Ishikawa (cell line): ENCODE measurements around the gene TRAPPC1.

ENCODE experiments used
- CEBPB ChIP-seq: IDR thresholded peaks from 2 replicates; pipeline ENCODE4 v1.6.1; 2012
- CREB1 ChIP-seq: IDR thresholded peaks from 2 replicates; pipeline ENCODE4 v1.6.1; 2012; ENCODE audit warnings: low read depth
- EGR1 ChIP-seq: IDR thresholded peaks from 2 replicates; pipeline ENCODE4 v1.6.1; 2012
- EP300 ChIP-seq: IDR thresholded peaks from 2 replicates; pipeline ENCODE4 v1.6.1; 2012; ENCODE audit warnings: borderline replicate concordance
- FOXM1 ChIP-seq: IDR thresholded peaks from 2 replicates; pipeline ENCODE4 v1.6.1; 2012; ENCODE audit warnings: low read depth, borderline replicate concordance
- NFIC ChIP-seq: IDR thresholded peaks from 2 replicates; pipeline ENCODE4 v1.6.1; 2012
- RAD21 ChIP-seq: IDR thresholded peaks from 2 replicates; pipeline ENCODE4 v1.6.1; 2012; ENCODE audit warnings: low read depth
- REST ChIP-seq: IDR thresholded peaks from 2 replicates; pipeline ENCODE4 v1.6.1; 2012; ENCODE audit warnings: low read depth, mild to moderate bottlenecking
- TAF1 ChIP-seq: IDR thresholded peaks from 2 replicates; pipeline ENCODE4 v1.6.1; 2012; ENCODE audit warnings: low read depth, mild to moderate bottlenecking
- TCF12 ChIP-seq: IDR thresholded peaks from 2 replicates; pipeline ENCODE4 v1.6.1; 2012; ENCODE audit warnings: low read depth
- TEAD4 ChIP-seq: IDR thresholded peaks from 2 replicates; pipeline ENCODE4 v1.6.1; 2012
- YY1 ChIP-seq: IDR thresholded peaks from 2 replicates; pipeline ENCODE4 v1.6.1; 2012; ENCODE audit warnings: low read depth
- ZBTB7A ChIP-seq: IDR thresholded peaks from 2 replicates; pipeline ENCODE4 v1.6.1; 2012; ENCODE audit warnings: low read depth
- TF ChIP-seq, protein P1 (sequence below): IDR thresholded peaks from 2 replicates; pipeline ENCODE4 v1.6.1; 2012
- TF ChIP-seq, protein P2 (sequence below): IDR thresholded peaks from 2 replicates; pipeline ENCODE4 v1.6.1; 2012

Gene TRAPPC1

DNA sequence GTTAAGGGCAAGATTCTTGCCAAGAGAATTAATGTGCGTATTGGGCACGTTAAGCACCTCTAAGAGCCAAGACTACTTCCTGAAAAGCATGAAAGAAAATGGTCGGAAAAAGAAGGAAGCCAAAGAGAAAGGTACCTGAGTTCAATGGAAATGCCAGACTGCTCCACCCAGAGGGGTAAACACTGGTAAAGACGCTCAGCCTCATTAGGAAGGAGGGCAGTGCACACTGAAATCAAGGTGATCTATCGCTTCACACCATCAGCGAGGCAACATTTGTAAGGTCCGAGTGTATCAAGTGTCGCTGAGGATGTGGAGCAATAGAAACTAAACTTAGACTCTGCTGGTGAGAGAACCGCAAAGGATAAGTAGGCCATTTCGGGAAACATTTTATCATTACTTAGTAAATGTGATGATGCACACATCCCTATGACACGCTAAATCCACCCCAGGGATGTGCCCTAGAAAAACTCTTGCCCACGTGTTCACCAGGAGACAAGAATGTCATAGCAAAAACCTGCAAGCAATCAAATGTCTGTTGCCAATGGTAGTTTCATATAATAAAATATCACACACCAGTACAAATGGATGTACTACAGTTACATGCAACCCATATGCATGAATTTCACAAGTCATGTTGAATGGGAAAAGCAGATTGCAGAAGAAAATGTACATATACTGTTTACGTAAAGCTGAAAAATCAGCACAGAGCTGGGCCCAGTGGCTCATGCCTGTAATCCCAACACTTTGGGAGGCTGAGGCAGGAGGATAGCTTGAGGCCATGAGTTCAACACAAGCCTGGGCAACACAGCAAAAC lies 23.9 kb upstream of the TRAPPC1 start:
- no peak for TF ChIP-seq ZBTB7A
- no peak for TF ChIP-seq FOXM1
- TF ChIP-seq REST, result no peak
- TF ChIP-seq RAD21, result no peak
- no peak for TF ChIP-seq EP300
- no peak for TF ChIP-seq TEAD4

DNA sequence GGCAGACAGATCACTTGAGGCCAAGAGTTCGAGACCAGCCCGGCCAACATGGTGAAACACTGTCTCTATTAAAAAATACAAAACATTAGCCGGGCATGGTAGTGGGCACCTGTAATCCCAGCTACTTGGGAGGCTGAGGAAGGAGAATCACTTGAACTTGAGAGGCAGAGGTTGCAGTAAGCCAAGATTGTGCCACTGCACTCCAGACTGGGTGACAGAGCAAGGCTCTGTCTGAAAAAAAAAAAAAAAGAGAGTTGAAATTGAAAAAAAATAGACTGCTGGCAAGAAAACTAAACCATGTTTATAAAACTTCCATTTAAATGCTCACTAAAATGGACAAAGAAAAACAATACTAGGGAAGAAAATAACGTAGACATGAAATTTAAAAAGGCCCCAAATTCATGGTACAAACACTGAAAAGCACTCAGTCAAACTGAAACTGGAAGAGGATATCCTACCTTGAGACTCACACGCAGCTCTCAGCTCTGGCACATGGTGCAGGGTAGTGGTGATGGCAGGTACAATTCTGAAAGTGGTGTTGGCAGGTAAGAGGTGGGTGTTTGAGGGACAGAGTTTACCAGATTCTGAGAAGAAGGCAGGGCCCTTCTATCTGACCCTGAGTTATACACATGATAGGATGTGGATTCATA lies 19.5 kb upstream of the TRAPPC1 start:
- no peak for TF ChIP-seq EP300
- no peak for TF ChIP-seq YY1
- no peak for TF ChIP-seq ZBTB7A
- TF ChIP-seq NFIC, result no peak
- TF ChIP-seq TAF1, result no peak
- TF ChIP-seq RAD21, result no peak
- no peak for TF ChIP-seq CEBPB
- TF ChIP-seq TEAD4, result no peak
- TF ChIP-seq FOXM1, result no peak
- no peak for TF ChIP-seq REST
- TF ChIP-seq CREB1, result no peak
- TF ChIP-seq TCF12, result no peak
- TF ChIP-seq EGR1, result no peak
- TF ChIP-seq, protein P1, sequence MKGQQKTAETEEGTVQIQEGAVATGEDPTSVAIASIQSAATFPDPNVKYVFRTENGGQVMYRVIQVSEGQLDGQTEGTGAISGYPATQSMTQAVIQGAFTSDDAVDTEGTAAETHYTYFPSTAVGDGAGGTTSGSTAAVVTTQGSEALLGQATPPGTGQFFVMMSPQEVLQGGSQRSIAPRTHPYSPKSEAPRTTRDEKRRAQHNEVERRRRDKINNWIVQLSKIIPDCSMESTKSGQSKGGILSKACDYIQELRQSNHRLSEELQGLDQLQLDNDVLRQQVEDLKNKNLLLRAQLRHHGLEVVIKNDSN, result no peak
- TF ChIP-seq, protein P2, sequence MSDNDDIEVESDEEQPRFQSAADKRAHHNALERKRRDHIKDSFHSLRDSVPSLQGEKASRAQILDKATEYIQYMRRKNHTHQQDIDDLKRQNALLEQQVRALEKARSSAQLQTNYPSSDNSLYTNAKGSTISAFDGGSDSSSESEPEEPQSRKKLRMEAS, result no peak

DNA sequence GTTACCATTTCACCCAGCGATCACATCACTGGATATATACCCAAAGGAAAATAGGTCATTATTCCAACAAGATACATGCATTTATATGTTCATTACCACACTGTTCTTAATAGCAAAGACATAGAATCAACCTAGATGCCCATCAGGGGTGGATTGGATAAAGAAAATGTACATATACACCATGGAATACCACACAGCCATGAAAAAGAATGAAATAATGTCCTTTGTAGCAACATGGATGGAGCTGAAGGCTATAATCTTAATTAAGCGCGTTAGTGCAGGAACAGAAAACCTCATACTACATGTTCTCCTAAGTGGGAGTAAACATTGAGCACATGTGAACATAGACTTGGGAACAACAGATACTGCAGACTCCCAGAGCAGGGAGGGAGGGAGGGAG lies 18.8 kb upstream of the TRAPPC1 start:
- TF ChIP-seq, protein P2, result no peak
- TF ChIP-seq FOXM1, result no peak
- no peak for TF ChIP-seq NFIC
- no peak for TF ChIP-seq REST
- TF ChIP-seq TEAD4, result no peak
- TF ChIP-seq, protein P1, result no peak
- TF ChIP-seq TCF12, result no peak
- no peak for TF ChIP-seq ZBTB7A
- TF ChIP-seq EP300, result no peak
- no peak for TF ChIP-seq EGR1
- no peak for TF ChIP-seq RAD21
- TF ChIP-seq YY1, result no peak
- no peak for TF ChIP-seq TAF1
- no peak for TF ChIP-seq CREB1
- no peak for TF ChIP-seq CEBPB

- TF ChIP-seq REST (no peak), NFIC (no peak), CREB1 (no peak)
Observed at GRCh38 chr17:7947651-7948050, 15.9 kb upstream of the TRAPPC1 start.
